Activated CD4-positive, alpha-beta T cell treated with anti-CD3 and anti-CD28 coated beads, Interleukin-2, Interleukin-6, amounts not matched to agents 100 ng/mL and 50 ng/mL, durations not matched to agents 16 hours and 8 hours (primary cell): ENCODE measurements around the gene CDKAL1.
"Not testable (repeated sequence)": the region's sequence is repeated elsewhere in the genome, so short reads cannot be mapped to it uniquely, and the experiment has no call there.

ENCODE experiments used
- DNase-seq: peaks from one replicate; pipeline ENCODE4 v3.0.0-alpha.2; 2020

CDKAL1 gene

DNA sequence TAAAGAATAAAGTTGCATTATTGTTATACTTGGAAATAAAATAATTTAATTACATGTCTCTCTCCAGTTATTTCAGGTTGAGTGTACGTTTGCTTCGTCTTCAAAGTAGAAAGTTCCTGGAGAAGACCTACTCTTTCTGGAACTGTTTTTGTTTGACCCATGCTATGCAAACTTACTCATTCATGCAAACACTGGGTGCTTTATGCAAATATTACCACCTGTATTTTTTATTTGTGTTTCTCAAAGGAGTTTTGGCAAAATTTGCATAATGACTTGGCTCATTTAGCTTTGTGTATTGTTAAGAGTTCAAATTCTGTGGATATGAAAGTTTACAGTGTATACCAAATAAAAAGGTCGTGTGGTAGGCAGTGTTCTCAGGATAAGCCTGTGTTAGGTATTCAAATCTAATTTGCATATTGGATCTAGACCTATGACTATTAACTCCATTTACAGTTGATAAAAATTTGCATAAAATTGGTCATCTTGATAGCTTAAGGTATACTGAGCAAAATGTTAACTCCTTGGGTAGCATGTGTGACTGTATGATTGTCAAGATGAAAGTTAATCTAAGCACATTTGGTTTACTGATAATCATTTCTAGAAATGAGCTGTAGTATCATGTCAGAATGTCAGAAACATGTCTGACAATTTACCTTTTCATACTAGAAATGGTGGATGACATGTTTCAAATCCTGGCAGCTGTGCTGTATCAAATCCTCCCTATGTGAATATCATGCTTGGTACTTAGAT, 65.2 kb downstream of the CDKAL1 start:
- DNase-seq = peak; percentile 64

DNA sequence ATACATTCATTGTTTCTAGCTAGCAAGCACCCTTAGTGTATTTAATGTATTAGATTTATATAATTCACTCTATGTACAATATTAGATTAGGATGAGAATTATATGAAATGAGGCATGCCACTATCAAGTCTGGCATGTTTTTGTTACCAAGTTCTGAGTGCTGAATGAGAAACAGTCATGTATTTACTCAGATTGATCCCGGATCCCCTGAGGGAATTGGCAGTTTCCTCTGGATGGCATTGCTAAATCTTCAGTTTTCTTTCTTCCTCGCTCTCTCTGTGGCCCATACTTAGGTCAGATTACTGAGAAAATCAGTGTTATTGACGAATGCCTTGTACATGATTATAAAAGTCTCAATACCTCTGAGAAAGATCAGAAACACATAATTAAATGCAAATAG, 66.6 kb downstream of the CDKAL1 start:
- DNase-seq = no peak

DNA sequence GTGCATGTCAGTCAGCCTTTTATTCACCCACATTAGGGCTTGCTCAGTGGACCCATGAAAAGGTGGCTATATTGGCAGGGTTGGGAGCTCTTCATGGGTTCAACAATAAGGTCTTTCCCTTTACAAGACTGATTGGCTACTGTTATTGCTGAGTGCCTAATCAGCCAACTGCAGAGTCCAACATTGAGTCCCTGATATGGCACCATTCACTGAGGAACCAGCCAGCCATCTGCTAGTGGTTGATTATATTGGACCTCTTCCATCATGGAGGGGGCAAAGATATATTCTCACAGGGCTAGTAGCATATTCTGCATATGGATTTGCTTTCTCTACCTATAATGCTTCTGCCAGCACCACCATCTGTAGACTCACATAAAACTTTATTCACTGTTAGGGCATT, 69.9 kb downstream of the CDKAL1 start:
- DNase-seq = no peak

DNA sequence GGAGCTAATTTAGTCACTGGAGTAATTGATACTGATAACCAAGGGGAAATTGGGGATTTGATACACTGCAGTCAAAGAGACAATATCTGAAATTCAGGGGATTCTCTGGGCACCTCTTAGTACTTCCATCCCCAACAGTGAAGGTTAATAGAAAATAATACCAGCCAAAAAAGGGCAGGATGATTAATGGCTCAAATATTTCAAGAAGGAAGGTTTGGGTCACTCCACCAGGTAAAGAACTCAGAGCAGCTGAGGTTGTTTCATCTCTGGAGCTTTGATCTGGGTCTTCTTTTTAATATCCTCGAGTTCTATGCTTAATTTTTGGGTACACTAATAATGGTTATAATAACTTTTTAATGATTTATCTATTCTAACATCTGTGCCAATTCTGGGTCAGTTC, 70.8 kb downstream of the CDKAL1 start:
- DNase-seq = no peak

DNA sequence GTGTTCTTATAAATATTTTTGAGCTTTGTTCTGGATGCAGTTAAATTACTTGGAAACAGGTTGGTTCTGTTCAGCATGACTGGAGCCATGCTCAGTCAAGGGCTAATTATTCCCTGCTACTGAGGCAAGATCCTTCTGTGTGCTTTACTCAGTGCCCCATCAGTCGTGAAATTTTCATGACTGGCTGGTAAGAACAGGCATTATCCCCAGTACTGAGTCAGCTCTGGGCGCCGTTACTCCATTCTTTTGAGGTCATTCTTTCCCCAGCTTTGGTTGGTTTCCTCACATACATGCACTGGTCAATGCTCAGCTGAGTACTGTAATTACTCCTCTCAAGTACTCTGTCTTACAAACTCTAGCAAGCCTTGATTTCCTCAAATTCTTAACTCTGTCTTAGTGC, 71.3 kb downstream of the CDKAL1 start:
- no peak for DNase-seq

DNA sequence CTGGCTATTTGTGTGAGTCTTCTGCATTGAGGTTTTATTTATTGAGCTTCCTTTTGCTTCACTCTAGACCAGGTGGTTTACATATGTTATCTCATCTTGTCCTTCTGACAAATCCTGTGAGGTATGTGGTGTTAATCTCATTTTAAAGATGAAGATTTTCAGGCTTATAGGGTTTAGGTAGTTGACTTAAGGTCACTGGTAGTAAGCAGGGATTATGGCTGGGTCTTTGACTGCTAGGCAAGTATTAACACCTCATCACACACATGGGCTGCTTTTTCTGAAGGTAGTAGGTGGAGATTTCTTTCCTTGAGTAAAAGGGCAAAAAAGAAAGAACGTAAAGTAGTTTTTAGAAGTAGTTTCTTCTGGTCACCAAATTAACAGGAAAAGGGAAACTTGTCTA, 72.6 kb downstream of the CDKAL1 start:
- DNase-seq = no peak

DNA sequence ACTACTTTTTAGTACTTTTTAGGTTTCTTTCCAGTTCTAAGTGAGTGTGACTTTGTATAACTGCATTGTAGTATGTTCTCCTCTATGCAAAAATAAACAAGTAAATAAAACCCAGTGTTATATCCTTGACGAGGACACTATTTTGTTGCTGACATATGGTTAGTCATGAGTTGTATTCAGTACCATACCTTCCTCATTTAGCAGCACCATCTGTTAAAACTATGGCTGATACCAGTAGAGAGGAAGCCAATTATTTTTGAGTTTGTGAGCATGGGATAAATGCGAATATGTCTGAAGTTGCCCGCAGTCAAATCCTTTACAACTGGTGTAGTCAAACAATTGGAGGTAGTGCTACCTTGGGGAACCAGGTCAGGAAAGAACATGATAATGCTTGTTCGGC, 74.1 kb downstream of the CDKAL1 start:
- DNase-seq = no peak

DNA sequence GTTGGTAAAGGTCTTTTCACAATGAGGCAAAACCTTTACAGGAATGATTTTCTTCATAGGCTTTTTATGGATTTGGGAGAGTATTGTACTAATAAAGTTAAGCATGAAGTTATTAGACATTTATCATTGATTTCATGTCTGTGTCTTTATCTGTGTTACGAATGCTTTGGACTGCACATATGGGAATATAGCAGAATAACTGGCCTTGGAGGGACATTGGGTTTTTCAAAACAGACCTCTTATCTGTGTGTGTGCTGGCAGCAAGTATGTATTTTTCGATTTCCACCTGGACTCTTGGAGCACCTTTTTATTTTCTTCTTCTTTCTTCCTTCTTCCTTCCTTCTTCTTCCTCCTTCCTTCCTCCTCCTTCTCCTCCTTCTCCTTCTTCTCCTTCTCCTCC, 74.6 kb downstream of the CDKAL1 start:
- no peak for DNase-seq

DNA sequence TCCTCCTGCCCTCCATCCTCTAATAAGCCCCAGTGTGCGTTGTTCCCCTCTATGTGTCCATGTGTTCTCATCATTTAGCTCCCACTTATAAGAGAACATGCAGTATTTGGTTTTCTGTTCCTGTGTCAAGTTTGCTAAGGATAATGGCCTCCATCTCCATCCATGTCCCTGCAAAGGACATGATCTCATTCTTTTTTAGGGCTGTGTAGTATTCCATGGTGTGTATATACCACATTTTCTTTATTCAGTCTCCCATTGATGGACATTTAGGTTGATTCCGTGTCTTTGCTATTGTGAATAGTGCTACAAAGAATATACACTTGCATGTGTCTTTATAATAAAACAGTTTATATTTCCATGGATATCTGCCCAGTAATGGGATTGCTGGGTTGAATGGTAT, 75.7 kb downstream of the CDKAL1 start:
- not testable (repeated sequence) for DNase-seq

DNA sequence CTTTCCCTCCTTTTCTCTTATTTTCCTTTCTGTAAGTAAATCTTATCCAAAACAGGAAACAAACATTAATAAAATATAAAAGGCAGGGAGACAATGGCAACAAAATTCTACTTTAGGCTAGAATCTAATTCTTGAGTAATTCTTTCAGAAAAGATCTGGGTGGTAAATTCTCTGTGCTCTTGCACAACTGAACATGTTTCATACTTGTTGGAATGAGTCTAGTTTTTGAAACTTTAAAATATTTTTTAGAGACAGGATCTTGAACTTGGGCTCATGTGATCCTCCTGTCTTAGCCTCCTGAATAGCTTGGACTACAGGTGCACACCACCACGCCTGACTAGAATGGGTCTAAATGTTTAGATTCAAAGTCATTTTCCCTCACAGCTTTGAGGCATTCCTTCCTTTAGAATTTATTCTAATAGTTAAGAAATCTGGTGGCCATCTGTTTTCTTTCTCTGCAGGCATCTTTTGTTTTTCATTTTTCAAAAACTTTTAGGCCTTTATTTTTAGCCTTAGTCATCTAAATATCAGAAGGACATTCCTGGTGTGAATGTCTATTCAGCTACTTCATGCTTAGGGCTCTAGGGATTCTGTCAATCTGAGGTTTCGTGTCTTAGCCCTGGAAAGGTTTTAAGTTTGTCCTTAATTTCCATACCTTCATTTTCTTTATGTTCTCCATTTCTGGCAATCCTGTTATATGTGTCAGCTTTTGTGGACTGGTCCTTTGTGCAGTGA, 76.5 kb downstream of the CDKAL1 start:
- DNase-seq = no peak

DNA sequence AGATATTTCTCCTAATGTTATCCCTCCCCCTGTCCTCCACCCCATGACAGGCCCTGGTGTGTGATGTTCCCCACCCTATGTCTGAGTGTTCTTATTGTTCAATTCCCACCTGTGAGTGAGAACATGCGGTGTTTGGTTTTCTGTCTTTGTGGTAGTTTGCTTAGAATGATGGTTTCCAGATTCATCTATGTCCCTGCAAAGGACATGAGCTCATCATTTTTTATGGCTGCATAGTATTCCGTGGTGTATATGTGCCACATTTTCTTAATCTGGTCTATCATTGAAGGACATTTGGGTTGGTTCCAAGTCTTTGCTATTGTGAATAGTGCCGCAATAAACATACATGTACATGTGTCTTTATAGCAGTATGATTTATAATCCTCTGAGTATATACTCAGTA, 83.3 kb downstream of the CDKAL1 start:
- DNase-seq = not testable (repeated sequence)

DNA sequence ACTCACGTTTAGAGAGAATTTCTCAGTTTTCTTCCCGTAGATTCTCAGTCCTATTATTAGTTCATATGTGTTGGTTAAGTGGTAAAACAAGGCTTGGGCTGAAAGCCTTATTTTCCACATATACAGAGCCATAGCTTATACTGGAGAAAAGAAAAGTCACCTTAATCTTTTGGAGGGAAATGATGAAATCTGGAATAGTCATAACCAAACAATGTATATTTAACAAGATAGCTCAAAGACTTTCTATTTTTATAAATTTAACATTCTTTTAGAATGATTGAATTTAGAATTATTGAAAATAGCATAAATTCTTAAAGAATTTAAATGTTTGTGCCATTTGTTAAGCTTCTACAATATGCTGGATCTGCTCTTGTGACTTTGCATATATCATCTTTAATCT, 85.8 kb downstream of the CDKAL1 start:
- DNase-seq = no peak

DNA sequence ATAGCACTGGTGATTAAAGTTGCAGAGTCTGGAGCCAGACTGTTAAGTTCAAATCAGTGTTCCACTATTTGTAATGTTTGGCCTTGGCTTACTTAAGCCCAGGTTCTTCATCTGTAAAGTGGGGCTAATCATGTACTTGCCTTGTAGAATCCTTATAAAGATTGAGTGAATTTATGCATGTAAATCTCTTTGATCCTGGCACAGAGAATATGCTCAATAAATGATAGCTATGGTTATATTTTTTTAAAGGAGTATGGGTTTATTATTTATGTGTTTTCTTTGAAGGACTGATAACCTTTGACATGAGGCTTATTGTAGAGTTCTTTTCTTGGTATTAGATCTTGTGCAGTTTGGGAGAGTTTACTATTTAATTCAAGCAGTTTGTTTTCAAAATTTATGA, 89.5 kb downstream of the CDKAL1 start:
- DNase-seq = no peak

DNA sequence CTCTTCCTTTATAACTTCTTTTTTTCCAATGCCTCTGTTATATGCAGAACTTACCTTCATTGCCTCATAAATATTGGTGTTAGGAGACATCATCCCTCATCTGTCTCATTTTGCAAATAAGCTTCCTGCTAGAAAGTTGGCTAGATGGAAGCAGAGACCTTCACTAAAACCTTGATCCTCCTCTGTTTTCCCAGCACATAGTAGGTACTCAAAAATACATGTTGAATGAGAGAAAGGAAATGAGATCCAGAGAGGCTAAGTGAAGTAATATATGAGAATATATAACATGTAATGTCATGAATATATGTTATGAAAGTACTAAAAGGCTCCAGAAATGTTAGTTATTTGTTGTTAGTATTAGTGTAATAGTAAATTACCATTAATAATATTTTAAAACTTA, 91.9 kb downstream of the CDKAL1 start:
- DNase-seq = no peak

DNA sequence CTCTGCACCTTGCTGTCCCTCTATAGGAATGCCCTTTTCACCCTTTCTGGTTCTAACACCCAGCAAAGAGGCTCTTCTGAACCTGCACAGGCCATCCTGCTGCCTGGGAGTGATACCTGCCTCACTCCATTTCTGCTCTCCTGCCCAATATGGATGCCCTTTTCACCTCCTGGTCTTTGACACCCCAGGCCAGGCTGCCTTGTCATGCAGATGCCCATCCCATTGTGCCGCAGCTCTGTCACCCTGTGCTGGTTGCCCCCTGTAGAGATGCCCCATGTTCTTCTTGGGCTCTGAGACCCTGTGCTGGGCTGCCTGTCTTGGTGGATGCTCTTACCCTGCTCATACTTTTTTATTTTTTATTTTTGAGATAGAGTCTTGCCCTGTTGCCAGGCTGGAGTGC, 95.3 kb downstream of the CDKAL1 start:
- DNase-seq = no peak

DNA sequence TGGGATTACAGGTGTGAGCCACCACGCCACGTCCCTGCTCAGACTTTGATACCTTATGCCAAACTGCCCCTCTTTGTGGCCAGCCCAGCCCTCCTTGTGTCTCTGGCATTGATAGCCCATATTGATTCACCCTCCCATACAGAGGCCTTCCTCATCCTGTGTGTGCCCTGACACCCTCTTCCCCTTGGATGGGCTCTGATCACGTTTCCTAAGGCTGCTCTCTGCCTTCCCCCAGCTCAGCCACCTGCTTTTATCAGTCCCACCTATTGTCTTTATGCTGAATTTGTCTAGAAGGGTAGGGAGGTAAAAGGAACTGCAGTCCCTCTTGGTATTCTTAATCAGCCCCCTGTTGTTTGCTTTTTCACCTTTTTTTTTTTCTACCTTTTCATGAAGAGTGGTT, 95.9 kb downstream of the CDKAL1 start:
- no peak for DNase-seq

DNA sequence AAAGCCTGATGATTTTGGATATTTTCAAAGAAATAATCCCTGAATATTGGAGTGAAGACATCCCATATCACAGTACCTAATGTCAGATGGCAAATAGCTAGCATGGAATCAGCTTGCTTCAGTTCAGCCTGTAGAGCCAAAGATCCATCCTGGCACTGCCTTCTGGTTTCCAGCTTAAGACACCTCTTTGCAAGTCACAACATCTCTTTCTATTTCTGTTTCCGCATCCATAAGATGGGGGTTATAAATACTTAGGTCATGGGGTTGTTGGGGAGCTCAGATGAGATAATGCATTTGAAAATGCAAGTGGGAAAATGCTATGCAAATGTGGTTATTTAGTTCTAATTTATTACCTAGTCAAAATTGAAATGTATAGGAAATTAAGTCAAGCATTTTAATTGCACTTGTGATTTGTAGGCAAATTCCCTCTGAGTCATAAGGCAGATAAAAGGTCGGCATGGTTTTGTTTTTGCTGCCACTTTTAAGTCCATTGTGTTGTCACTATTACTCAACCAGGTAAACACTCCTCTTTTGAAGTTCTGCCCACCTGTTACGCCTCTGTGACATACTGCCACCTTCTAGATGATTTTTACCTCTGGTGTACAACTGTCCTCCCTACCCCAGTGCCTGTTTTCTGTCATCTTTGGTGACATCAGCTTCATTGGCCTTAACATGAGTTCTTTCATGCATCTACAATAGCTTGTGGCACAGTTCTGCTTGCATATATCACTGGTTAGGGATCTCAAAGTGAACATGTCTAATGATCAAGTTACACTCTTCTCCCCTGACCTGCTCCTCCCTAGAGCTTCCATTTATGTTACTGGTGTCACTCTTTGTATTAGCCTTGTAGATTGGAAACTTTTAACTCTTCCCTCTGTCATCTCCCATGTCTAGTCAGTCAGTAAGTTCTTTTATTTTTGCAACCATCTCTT, 96.6 kb downstream of the CDKAL1 start:
- peak; percentile 27 for DNase-seq

DNA sequence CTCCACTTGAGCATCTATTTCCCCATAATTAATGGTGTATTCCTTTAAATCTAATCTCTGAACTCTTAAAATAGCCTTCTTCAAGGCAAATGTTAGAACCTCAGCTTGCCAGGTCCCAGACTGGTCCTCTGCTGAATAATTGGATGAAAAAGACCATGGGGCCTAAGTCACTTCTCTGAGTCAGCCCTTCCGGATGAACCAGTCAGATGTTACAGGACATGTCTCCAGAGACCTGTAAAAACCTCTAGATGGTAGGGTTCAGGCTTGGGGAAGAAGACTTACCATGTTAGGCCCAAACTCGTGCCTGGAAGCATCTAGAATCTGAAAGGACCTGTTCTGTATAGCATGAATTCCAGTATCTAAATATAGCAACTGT, 97.3 kb downstream of the CDKAL1 start:
- no peak for DNase-seq

DNA sequence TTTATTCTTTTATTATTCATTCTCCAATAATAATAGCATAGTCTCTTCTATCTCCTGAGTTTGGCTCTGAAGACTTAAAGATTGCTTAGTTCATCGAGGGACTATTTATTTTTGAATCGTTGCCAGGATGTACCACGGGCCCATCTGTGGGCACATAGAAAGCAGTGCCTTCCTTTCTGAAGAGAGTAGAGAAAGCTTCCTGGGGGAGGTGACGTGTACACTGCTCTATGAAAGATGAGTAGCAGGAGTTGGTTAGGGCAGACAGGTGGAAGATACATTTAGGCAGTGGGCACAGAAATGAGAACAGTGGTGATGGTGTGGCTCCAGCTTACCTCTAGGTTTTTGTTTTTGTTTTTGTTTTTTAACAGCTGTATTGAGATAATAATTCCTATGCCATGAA, 98.4 kb downstream of the CDKAL1 start:
- DNase-seq = peak; percentile 16

DNA sequence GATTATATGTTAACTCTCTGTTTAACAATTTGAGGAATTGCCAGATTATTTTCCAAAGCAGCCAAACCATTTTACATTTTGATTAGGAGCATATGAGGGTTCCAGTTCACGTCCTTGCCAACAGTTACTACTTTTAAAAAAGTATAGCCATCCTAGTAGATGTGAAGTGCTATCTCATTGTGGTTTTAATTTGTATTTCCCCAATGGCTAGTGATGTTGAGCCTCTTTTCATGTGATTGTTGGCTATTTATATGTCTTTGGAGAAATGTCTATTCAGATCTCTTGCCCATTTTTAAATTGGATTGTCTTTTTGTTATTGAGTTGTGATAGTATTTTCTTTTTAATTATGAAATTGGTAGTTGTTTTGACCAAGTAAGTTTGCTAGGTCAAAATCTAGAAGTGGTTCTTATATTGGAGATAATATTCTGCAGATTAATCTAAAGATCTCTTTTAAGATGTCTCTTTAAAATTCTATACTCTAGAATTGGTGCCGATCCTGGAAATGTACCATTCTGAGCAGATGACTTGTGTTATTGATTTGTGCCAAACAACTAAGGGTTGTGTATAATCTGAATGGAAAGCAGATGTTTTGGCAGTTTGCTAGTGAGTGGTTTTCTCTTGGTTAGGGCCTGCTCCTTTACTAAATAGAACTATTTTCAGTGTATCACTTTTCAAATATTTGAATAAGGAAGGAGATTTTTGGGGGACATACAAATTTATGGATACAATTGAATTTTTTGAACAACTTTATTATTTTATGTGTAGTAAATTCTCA, 99.5 kb downstream of the CDKAL1 start:
- DNase-seq = no peak

DNA sequence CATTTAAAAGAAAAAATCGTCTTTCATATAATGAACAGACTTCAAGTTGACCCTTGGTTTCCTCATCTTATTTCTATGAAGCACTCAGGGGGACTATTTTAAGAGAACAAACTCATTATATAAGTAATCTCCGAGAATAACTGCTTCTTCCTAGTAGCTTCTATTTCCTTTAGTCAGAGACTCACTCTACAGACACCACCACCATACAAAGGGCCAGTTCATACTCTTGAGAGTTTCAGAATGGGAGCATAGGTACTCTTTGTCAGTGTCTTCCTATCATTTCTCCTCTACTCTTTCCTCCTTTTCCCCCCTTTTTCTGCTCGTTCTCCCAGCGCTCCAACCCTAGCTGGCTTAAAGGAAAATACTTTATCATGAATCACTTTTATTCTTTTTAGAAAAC, 104.9 kb downstream of the CDKAL1 start:
- DNase-seq = no peak

DNA sequence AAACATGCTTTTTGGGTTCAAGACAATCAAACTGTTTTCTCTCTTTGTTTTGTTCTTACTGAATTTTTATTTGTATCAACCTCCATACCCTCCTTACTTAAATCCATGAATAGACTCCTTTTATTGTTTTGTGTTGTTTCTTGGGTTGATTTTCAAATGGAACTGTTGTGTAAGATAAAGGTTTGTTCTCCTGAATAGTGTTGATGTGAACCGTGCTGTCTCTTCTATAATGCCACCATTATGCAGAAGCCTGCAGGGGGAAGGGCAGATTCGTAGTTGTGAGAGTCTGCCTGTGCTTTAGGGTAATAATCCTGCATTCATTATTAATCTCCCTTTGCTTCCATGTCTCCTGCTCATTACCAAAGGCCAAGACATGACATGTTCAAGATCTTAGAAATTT, 105.9 kb downstream of the CDKAL1 start:
- no peak for DNase-seq

DNA sequence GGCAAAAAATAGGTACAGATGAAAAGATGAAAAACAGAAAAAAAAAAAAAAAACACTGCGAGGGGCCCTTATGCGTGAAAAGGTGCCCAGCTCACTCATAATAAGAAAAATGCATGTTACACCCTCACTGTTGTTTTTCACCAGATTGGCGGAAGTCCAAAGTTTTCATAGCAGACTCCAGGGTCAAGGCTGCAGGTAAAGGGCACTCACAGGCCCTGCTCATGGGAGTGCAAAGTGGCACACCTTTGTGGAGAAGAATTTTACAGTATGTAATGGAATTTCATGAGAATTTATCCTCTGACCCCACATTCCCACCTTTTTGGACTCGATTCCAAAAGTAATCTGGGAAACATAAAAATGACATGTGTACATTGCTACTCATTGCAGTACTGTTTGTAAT, 108.2 kb downstream of the CDKAL1 start:
- no peak for DNase-seq
